Measurements from ENCODE around the gene PDS5B.
"Not testable (repeated sequence)": the region's sequence is repeated elsewhere in the genome, so short reads cannot be mapped to it uniquely, and the experiment has no call there.

Gene PDS5B

GRCh38 chr13:32650705-32651311, 64.6 kb downstream of the PDS5B start:
- DNase-seq (ENCODE audit: low spot score): peak; percentile 73

- DNase-seq (ENCODE audit: low spot score): no peak
These were observed 71.1 kb downstream of the PDS5B start for GRCh38 chr13:32657309-32657708.

GRCh38 chr13:32659736-32660135, 73.5 kb downstream of the PDS5B start:
- no peak for DNase-seq (ENCODE audit: low spot score)

GRCh38 chr13:32660227-32660626, 74.0 kb downstream of the PDS5B start:
- no peak for DNase-seq (ENCODE audit: low spot score)

- DNase-seq (ENCODE audit: low spot score): no peak
These were observed 75.4 kb downstream of the PDS5B start for GRCh38 chr13:32661685-32662084.

GRCh38 chr13:32663660-32664059, 77.4 kb downstream of the PDS5B start:
- no peak for DNase-seq (ENCODE audit: low spot score)

- no peak for DNase-seq (ENCODE audit: low spot score)
These were observed 80.8 kb downstream of the PDS5B start for GRCh38 chr13:32666990-32667571.

GRCh38 chr13:32669030-32669646, 82.9 kb downstream of the PDS5B start:
- DNase-seq (ENCODE audit: low spot score): peak; percentile 20

GRCh38 chr13:32674503-32674902, 88.3 kb downstream of the PDS5B start:
- no peak for DNase-seq (ENCODE audit: low spot score)

- DNase-seq (ENCODE audit: low spot score): no peak
These were observed 90.0 kb downstream of the PDS5B start for GRCh38 chr13:32676242-32676641.

GRCh38 chr13:32682130-32682529, 95.9 kb downstream of the PDS5B start:
- DNase-seq (ENCODE audit: low spot score): no peak

- DNase-seq (ENCODE audit: low spot score): peak; percentile 20
These were observed 96.5 kb downstream of the PDS5B start for GRCh38 chr13:32682740-32683139.

GRCh38 chr13:32687275-32687674, 101.0 kb downstream of the PDS5B start:
- DNase-seq (ENCODE audit: low spot score): no peak

GRCh38 chr13:32695602-32696250, 109.5 kb downstream of the PDS5B start:
- no peak for DNase-seq (ENCODE audit: low spot score)

- DNase-seq (ENCODE audit: low spot score): no peak
These were observed 121.2 kb downstream of the PDS5B start for GRCh38 chr13:32707471-32707870.

- no peak for DNase-seq (ENCODE audit: low spot score)
These were observed 127.1 kb downstream of the PDS5B start for GRCh38 chr13:32713397-32713796.

- DNase-seq (ENCODE audit: low spot score): not testable (repeated sequence)
These were observed 129.9 kb downstream of the PDS5B start for GRCh38 chr13:32716201-32716600.

GRCh38 chr13:32720026-32720425, 133.8 kb downstream of the PDS5B start:
- no peak for DNase-seq (ENCODE audit: low spot score)

GRCh38 chr13:32721131-32722034, 135.1 kb downstream of the PDS5B start:
- DNase-seq (ENCODE audit: low spot score): not testable (repeated sequence)

GRCh38 chr13:32722340-32722739, 136.1 kb downstream of the PDS5B start:
- no peak for DNase-seq (ENCODE audit: low spot score)

- DNase-seq (ENCODE audit: low spot score): no peak
These were observed 137.7 kb downstream of the PDS5B start for GRCh38 chr13:32723987-32724386.

Measured in globus pallidus (tissue), 1 donor.